Endothelial cell (in vitro differentiated cells): ENCODE data around the gene GREB1. TPM values are rescaled to one million over a fixed set of nuclear protein-coding genes. Genes with fewer than 3 reads are reported as not detected.

Experiments used
- DNase-seq: peaks from one replicate; pipeline ENCODE4 v3.0.0; 2021; ENCODE audit warnings: low spot score
- H3K27ac Mint-ChIP-seq: one replicate; pipeline ENCODE4 v1.8.0; 2021; ENCODE audit warnings: mixed read lengths, inconsistent platforms; ENCODE audit not compliant: unreplicated experiment
- H3K27me3 Mint-ChIP-seq: one replicate; pipeline ENCODE4 v1.8.0; 2021; ENCODE audit warnings: mild to moderate bottlenecking, moderate library complexity, mixed read lengths, inconsistent platforms; ENCODE audit not compliant: unreplicated experiment
- H3K36me3 Mint-ChIP-seq: one replicate; pipeline ENCODE4 v1.8.0; 2021; ENCODE audit warnings: mild to moderate bottlenecking, low read depth, mixed read lengths, inconsistent platforms; ENCODE audit not compliant: unreplicated experiment
- H3K4me1 Mint-ChIP-seq: one replicate; pipeline ENCODE4 v1.8.0; 2021; ENCODE audit warnings: mild to moderate bottlenecking, mixed read lengths, inconsistent platforms; ENCODE audit not compliant: unreplicated experiment
- H3K4me3 Mint-ChIP-seq: one replicate; pipeline ENCODE4 v1.8.0; 2021; ENCODE audit warnings: mild to moderate bottlenecking, mixed read lengths, inconsistent platforms; ENCODE audit not compliant: unreplicated experiment
- H3K9me3 Mint-ChIP-seq: one replicate; pipeline ENCODE4 v1.8.0; 2021; ENCODE audit warnings: mixed read lengths, inconsistent platforms; ENCODE audit not compliant: unreplicated experiment
- CTCF ChIP-seq: fragments of 200-600 bp; sonication (generic); IDR thresholded peaks from one replicate; pipeline ENCODE4 v1.5.0; 2021; ENCODE audit warnings: antibody characterized with exemption; ENCODE audit not compliant: unreplicated experiment
- total RNA-seq: library from RNA; stranded (reverse); fragmentation: NEBNext Ultra II Directional; extraction: Animal tissue kit (Norgen Biotek cat#: 25700); gene quantifications from one replicate; pipeline ENCODE4 v1.2.1, GENCODE V29; 2021; ENCODE audit not compliant: unreplicated experiment

Gene GREB1
- total RNA-seq, 1 donor from 2014 or later: 35.9 TPM

- no peak for TF ChIP-seq CTCF
- peaks cover 7% of the 10 kb centered on the region for H3K27me3 Mint-ChIP-seq
- no peaks in the 10 kb centered on the region for H3K36me3 Mint-ChIP-seq
- no peak overlapping the region for H3K4me3 Mint-ChIP-seq
- H3K4me1 Mint-ChIP-seq: no peaks in the 10 kb centered on the region
- no peak overlapping the region for H3K27ac Mint-ChIP-seq
- H3K9me3 Mint-ChIP-seq: no peaks in the 10 kb centered on the region
- DNase-seq: no peak
These were observed 129.6 kb downstream of the GREB1 start for GRCh38 chr2:11663427-11663826.

GRCh38 chr2:11665028-11665427 is 131.2 kb downstream of the GREB1 start:
- Mint-ChIP-seq H3K4me1 (no peaks in the 10 kb centered on the region), H3K27me3 (peaks cover 8% of the 10 kb centered on the region), H3K4me3 (no peak overlapping the region), H3K36me3 (no peaks in the 10 kb centered on the region), H3K9me3 (no peaks in the 10 kb centered on the region), H3K27ac (no peak overlapping the region)
- TF ChIP-seq CTCF: no peak
- no peak for DNase-seq

GRCh38 chr2:11665510-11666362 is 131.9 kb downstream of the GREB1 start:
- Mint-ChIP-seq H3K9me3 (no peaks in the 10 kb centered on the region), H3K27ac (no peak overlapping the region), H3K4me3 (no peak overlapping the region), H3K4me1 (peaks cover 4% of the 10 kb centered on the region), H3K36me3 (peaks cover 5% of the 10 kb centered on the region), H3K27me3 (peaks cover 11% of the 10 kb centered on the region)
- DNase-seq: no peak
- no peak for TF ChIP-seq CTCF

GRCh38 chr2:11667194-11667593 is 133.3 kb downstream of the GREB1 start:
- Mint-ChIP-seq H3K4me1 (peaks cover 4% of the 10 kb centered on the region), H3K4me3 (no peak overlapping the region), H3K27me3 (peaks cover 10% of the 10 kb centered on the region), H3K9me3 (no peaks in the 10 kb centered on the region), H3K27ac (no peak overlapping the region), H3K36me3 (peaks cover 5% of the 10 kb centered on the region)
- DNase-seq: no peak
- no peak for TF ChIP-seq CTCF

GRCh38 chr2:11667866-11668637 is 134.2 kb downstream of the GREB1 start:
- Mint-ChIP-seq H3K27ac (no peak overlapping the region), H3K9me3 (no peaks in the 10 kb centered on the region), H3K4me3 (no peak overlapping the region), H3K4me1 (peaks cover 4% of the 10 kb centered on the region), H3K27me3 (peaks cover 10% of the 10 kb centered on the region), H3K36me3 (peaks cover 5% of the 10 kb centered on the region)
- TF ChIP-seq CTCF: no peak
- no peak for DNase-seq
